GM12875 (cell line): ENCODE measurements around the gene METAP1.

Experiments used
- H3K4me3 ChIP-seq: one replicate; pipeline ENCODE4 v1.5.1; 2011; ENCODE audit warnings: low read depth, low read length, control low read depth
- TF ChIP-seq, protein P1 (sequence below): IDR thresholded peaks from 2 replicates; pipeline ENCODE4 v1.5.1; 2011; ENCODE audit warnings: low read depth, mild to moderate bottlenecking, control low read depth, inconsistent platforms, low read length, moderate library complexity, borderline replicate concordance; ENCODE audit not compliant: insufficient read depth

METAP1 gene

DNA sequence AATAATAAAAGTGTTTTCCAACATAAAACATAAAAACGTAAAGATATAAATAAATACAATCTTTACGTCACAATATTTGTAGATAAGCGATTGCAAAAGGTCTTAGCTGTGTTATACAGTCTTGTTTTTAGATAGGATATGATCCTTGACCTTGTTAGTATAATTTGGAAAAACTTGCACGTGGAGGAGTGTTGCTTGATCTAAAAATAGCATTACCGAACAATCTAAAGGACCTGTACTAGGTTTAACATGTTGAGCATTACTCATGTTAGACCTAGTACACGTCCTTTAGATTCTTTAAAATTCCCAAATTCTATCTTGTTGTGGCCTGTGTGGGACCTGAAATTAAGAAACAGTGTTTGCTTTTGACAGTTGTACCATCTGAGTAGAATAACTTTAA is 1.6 kb downstream of the METAP1 start:
- no peak overlapping the region for H3K4me3 ChIP-seq

DNA sequence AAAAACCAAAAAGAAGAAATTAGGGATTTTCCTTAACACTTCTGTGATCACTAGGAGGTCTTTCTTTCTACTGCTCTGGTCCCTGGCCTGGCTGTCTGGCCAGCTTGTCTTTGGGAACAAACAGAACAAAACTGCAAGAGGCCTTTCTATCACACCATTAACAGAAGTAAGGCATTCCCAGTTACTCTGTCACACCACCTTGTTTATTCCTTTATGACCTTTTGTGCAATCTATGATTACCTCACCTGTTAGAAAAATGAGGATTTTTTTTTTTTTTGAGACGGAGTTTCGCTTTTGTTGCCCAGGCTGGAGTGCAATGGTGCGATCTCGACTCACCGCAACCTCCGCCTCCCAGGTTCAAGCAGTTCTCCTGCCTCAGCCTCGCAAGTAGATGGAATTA is 3.0 kb downstream of the METAP1 start:
- TF ChIP-seq, protein P1, sequence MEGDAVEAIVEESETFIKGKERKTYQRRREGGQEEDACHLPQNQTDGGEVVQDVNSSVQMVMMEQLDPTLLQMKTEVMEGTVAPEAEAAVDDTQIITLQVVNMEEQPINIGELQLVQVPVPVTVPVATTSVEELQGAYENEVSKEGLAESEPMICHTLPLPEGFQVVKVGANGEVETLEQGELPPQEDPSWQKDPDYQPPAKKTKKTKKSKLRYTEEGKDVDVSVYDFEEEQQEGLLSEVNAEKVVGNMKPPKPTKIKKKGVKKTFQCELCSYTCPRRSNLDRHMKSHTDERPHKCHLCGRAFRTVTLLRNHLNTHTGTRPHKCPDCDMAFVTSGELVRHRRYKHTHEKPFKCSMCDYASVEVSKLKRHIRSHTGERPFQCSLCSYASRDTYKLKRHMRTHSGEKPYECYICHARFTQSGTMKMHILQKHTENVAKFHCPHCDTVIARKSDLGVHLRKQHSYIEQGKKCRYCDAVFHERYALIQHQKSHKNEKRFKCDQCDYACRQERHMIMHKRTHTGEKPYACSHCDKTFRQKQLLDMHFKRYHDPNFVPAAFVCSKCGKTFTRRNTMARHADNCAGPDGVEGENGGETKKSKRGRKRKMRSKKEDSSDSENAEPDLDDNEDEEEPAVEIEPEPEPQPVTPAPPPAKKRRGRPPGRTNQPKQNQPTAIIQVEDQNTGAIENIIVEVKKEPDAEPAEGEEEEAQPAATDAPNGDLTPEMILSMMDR: no peak
- no peak overlapping the region for H3K4me3 ChIP-seq

More for the DNA sequence above, 1.6 kb downstream of the METAP1 start:
- TF ChIP-seq, protein P1: no peak

- no peak overlapping the region for H3K4me3 ChIP-seq
- TF ChIP-seq, protein P1: no peak
Measured at GRCh38 chr4:99002279-99002678, 6.8 kb downstream of the METAP1 start.

DNA sequence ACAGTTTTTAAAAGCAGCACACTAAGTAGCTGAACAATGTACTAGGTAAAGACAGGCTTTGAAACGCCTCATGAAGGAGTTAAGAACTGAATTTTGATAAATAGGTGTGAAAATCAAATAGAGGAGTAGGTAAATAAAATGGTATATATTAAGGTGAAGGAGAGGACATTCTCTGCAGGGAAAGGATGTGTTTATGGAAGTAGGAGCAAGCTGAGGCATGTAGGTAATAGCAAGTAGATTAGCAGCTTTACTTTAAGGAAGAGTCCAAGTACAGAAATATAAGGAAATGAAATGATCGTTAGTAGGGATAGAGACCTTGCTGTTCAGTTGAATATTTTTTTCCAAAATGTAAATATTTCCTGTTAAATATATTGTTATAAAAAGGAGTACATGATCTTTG is 12.5 kb downstream of the METAP1 start:
- TF ChIP-seq, protein P1: no peak
- H3K4me3 ChIP-seq: no peak overlapping the region

DNA sequence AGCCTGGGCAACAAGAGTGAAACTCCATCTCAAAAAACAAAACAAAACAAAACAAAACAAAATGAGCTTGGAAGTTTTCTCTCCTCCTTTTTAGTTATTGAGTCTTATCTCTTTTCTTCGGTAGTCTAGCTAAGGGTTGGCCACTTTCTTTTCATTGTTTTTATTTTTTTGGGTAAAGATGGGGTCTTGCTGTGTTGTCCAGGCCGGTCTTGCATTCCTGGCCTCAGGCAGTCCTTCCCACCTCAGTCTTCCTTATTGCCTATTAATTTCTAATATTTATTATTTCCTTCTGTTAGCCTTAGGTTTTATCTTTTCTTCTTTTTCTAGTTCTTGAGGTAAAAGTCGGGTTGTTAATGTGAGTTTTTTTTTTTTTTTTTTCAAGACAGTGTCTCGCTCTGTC is 16.4 kb downstream of the METAP1 start:
- TF ChIP-seq, protein P1: no peak
- no peak overlapping the region for H3K4me3 ChIP-seq

DNA sequence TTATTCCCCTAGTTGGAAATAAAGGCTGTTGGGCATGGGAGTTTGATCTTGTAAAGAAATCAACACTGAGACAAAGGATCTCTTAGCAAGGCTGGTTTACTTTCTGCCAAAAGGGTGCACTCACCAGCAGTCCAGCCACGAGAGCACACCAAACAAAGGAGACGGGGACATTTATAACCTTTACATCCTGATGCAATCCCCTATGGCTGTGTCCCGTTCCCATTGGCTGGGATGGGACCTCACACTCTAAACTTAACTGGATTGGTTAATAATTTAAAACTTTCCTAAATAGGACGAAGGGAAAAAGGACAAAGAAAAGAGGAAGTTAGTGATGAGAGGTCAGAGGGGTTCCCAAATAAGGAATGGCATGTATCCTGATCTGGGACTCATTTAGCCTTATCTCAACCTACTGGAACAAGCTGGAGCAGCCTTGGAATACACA is 17.9 kb downstream of the METAP1 start:
- TF ChIP-seq, protein P1: no peak
- no peak overlapping the region for H3K4me3 ChIP-seq

DNA sequence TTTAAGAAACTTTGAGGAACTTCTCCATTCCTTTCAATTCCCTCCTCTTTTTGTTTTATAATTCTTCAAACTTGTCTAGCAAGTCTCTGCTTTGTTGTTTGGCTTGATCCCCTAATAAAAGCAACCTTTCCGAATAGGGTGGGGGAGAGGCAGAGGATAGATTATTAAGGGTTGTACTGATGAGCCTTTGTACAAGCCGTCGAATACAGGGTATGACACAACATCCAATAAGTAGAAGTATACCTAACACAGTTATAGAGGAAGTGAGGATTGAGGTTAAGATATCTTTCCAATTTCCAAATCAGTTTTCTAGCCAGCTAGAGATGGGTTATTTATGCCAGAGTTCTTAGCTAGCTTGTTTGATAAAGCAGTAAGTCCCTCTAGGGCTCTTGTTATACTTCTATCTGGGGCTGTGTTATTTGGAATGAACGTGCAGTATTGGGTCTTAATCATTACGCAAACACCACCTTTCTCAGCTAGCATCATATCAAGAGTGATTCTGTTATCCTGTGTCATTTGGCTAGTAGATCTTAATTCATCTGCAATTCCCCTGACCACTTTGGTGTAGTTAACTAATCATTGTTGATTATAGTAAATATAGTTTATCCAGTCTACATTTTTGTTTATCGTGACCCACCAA is 18.5 kb downstream of the METAP1 start:
- H3K4me3 ChIP-seq: no peak overlapping the region
- TF ChIP-seq, protein P1: no peak
